HepG2 (cell line): Measurements from ENCODE around the gene PCP4. TPM values are rescaled to one million over a fixed set of nuclear protein-coding genes. Genes with fewer than 3 reads are reported as not detected.

ENCODE experiments used
- ATAC-seq: fragments of 200-7000 bp; cut with Tn5 transposase; 3 replicates; pipeline ENCODE4 v1.9.1; 2020; ENCODE audit warnings: mild to moderate bottlenecking, moderate library complexity
- BruUV-seq: library from RNA; stranded (reverse); fragments of 400-500 nt; replicated peaks from 2 replicates; lab custom pipeline; 2021; lab: Mats Ljungman, UMichigan
- CTCF ChIA-PET: fragments of 300-600 bp; formaldehyde crosslinking; extraction: SDS; loops from one replicate; lab custom pipeline; 2021; ENCODE audit warnings: low total read pairs, inconsistent platforms, low intra/inter-chr PET ratio; lab: Yijun Ruan, JAX
- POLR2A ChIA-PET: fragments of 350-600 bp; sonication (Branson Sonifier 250); formaldehyde crosslinking; loops from one replicate; lab custom pipeline; 2020; ENCODE audit warnings: antibody characterized with exemption, inconsistent platforms; lab: Yijun Ruan, JAX
- DNase-seq: peaks from one replicate; pipeline ENCODE4 v3.0.0-alpha.2; 2015; ENCODE audit warnings: low spot score
- FAIRE-seq: peaks from 3 replicates; lab custom pipeline; 2011; peaks lifted over from hg19 to GRCh38; lab: Jason Lieb, UNC
- H2AFZ ChIP-seq: one replicate; pipeline ENCODE4 v1.6.1; 2011; ENCODE audit warnings: low read length, inconsistent platforms
- H3K27ac ChIP-seq: fragments of 300-600 bp; 3 replicates; pipeline ENCODE4 v1.8.0; 2011; ENCODE audit warnings: mixed run types, mild to moderate bottlenecking, mixed read lengths, low read length, inconsistent platforms; ENCODE audit not compliant: insufficient read depth; ENCODE audit errors: extremely low read length
- H3K27me3 ChIP-seq, 2 experiments: fragments of 200-600 bp in 1 of 2; 2 replicates in 1 of 2; 3 replicates in 1 of 2; pipeline versions ENCODE4 v1.6.0 to v1.8.0; 2011; ENCODE audit warnings: low read length in 2 of 2, mild to moderate bottlenecking in 2 of 2, moderate library complexity in 2 of 2, inconsistent platforms in 1 of 2; ENCODE audit not compliant: insufficient read depth in 2 of 2, control insufficient read depth in 1 of 2
- H3K36me3 ChIP-seq, 2 experiments: fragments of 200-600 bp in 1 of 2; replicated peaks in 1 of 2; 2 replicates in 1 of 2; 3 replicates in 1 of 2; pipeline versions ENCODE4 v1.5.1 to v1.8.0; 2011; ENCODE audit warnings: low read length in 2 of 2, inconsistent platforms in 1 of 2; ENCODE audit not compliant: insufficient read depth in 2 of 2, control insufficient read depth in 1 of 2
- H3K4me1 ChIP-seq: 2 replicates; pipeline ENCODE4 v1.5.1; 2012; ENCODE audit warnings: low read length, inconsistent platforms; ENCODE audit not compliant: insufficient read depth
- H3K4me2 ChIP-seq: 2 replicates; pipeline ENCODE4 v1.6.0; 2011; ENCODE audit warnings: low read depth, low read length, inconsistent platforms
- H3K4me3 ChIP-seq, 3 experiments: fragments of 200-600 bp in 1 of 3; sonication (generic), shearing (Covaris generic) in 1 of 3; replicated peaks in 1 of 3; 2 replicates each; pipeline ENCODE4 v1.5.1; 2011 to 2016; ENCODE audit warnings: low read length in 3 of 3, inconsistent platforms in 2 of 3, low read depth in 2 of 3, mild to moderate bottlenecking in 2 of 3, control low read depth in 1 of 3, mixed read lengths in 1 of 3; ENCODE audit not compliant: insufficient read depth in 1 of 3
- H3K79me2 ChIP-seq: one replicate; pipeline ENCODE4 v1.6.1; 2011; ENCODE audit warnings: low read length, inconsistent platforms; ENCODE audit not compliant: insufficient read depth
- H3K9ac ChIP-seq: 2 replicates; pipeline ENCODE4 v1.6.0; 2011; ENCODE audit warnings: mild to moderate bottlenecking, low read depth, low read length, inconsistent platforms; ENCODE audit not compliant: insufficient read depth
- H3K9me3 ChIP-seq: 2 replicates; pipeline ENCODE4 v1.5.1; 2012; ENCODE audit warnings: mild to moderate bottlenecking, low read length
- H4K20me1 ChIP-seq: 2 replicates; pipeline ENCODE4 v1.6.0; 2011; ENCODE audit warnings: inconsistent platforms, mild to moderate bottlenecking, low read length, moderate library complexity; ENCODE audit not compliant: insufficient read depth
- AGO1 ChIP-seq: fragments of 200-400 bp; formaldehyde crosslinking; IDR thresholded peaks from 2 replicates; pipeline ENCODE4 v1.6.1; 2017; ENCODE audit warnings: mild to moderate bottlenecking, low read depth, low read length, moderate library complexity; ENCODE audit not compliant: poor library complexity, severe bottlenecking
- AHR ChIP-seq: IDR thresholded peaks from 2 replicates; pipeline ENCODE4 v1.6.1; 2018; ENCODE audit warnings: missing genetic modification reagents, missing compliant biosample characterization
- ATF7 ChIP-seq, 2 experiments: fragments of 450-650 bp in 1 of 2; sonication (generic) in 1 of 2; formaldehyde crosslinking in 1 of 2; IDR thresholded peaks; 2 replicates each; pipeline versions ENCODE4 v1.4.0 to v1.6.1; 2016 to 2020; ENCODE audit warnings: antibody characterized with exemption in 1 of 2, mild to moderate bottlenecking in 1 of 2, missing genetic modification reagents in 1 of 2
- BCLAF1 ChIP-seq: fragments of 450-650 bp; IDR thresholded peaks from 2 replicates; pipeline ENCODE4 v1.6.1; 2017; ENCODE audit warnings: mild to moderate bottlenecking
- DMAP1 ChIP-seq: IDR thresholded peaks from 2 replicates; pipeline ENCODE4 v1.6.1; 2016
- JUNB ChIP-seq: sonication (generic); formaldehyde crosslinking; IDR thresholded peaks from 2 replicates; pipeline ENCODE4 v1.8.0; 2022; ENCODE audit warnings: missing genetic modification reagents, mild to moderate bottlenecking, borderline replicate concordance
- NR2F1 ChIP-seq, 2 experiments: fragments of 450-650 bp in 1 of 2; formaldehyde crosslinking in 1 of 2; IDR thresholded peaks; 2 replicates each; pipeline versions ENCODE4 v1.5.0 to v1.6.1; 2016 to 2020; ENCODE audit warnings: mild to moderate bottlenecking in 1 of 2, missing compliant biosample characterization in 1 of 2, missing genetic modification reagents in 1 of 2, moderate library complexity in 1 of 2
- PAX8 ChIP-seq: sonication (generic); formaldehyde crosslinking; IDR thresholded peaks from 2 replicates; pipeline ENCODE4 v1.8.0; 2022; ENCODE audit warnings: mild to moderate bottlenecking, missing genetic modification reagents, borderline replicate concordance
- PHF20 ChIP-seq: sonication (generic); formaldehyde crosslinking; IDR thresholded peaks from 2 replicates; pipeline ENCODE4 v1.5.0; 2020; ENCODE audit warnings: mild to moderate bottlenecking, missing genetic modification reagents
- RNF2 ChIP-seq: fragments of 450-650 bp; conservative IDR thresholded peaks from 2 replicates; pipeline ENCODE4 v1.6.1; 2016; ENCODE audit warnings: low read depth
- SP1 ChIP-seq, 2 experiments: fragments of 450-650 bp in 1 of 2; sonication (generic) in 1 of 2; formaldehyde crosslinking in 1 of 2; IDR thresholded peaks; 2 replicates each; pipeline versions ENCODE4 v1.4.0 to v1.6.1; 2016 to 2020; ENCODE audit warnings: missing genetic modification reagents in 1 of 2
- U2AF1 ChIP-seq: fragments of 200-400 bp; formaldehyde crosslinking; optimal IDR thresholded peaks from 2 replicates; pipeline ENCODE3; 2017; ENCODE audit warnings: mild to moderate bottlenecking, low read depth, low read length
- ZNF318 ChIP-seq: sonication (generic); formaldehyde crosslinking; IDR thresholded peaks from 2 replicates; pipeline ENCODE4 v1.4.0; 2020; ENCODE audit warnings: mild to moderate bottlenecking, missing genetic modification reagents
- ZNF766 ChIP-seq: sonication (generic); formaldehyde crosslinking; IDR thresholded peaks from 2 replicates; pipeline ENCODE4 v1.5.0; 2020; ENCODE audit warnings: missing genetic modification reagents, borderline replicate concordance
- ZNF816 ChIP-seq: sonication (generic); formaldehyde crosslinking; IDR thresholded peaks from 2 replicates; pipeline ENCODE4 v1.8.0; 2022; ENCODE audit warnings: missing genetic modification reagents, mild to moderate bottlenecking, borderline replicate concordance
- WGBS: methylation state at CpG from one replicate; pipeline ENCODE4 v1.1.6; 2017; ENCODE audit warnings: low lambda C conversion rate; 5-methylcytosine and 5-hydroxymethylcytosine counted together
- in situ Hi-C: cut with HindIII; loops from 2 replicates; pipeline ENCODE4 v1.10.0; 2017; ENCODE audit warnings: low pct_unique_long_range_greater_than_20kb; ENCODE audit not compliant: extremely low pct_ligation_motif_present
- intact Hi-C: fragments of 100-400 bp; cut with micrococcal nuclease; formaldehyde crosslinking; loops from one replicate; pipeline ENCODE4 v1.10.0; 2022; ENCODE audit not compliant: unreplicated experiment
- polyA plus RNA-seq, 8 experiments: library from polyadenylated mRNA; depleted of rRNA in 3 of 8; stranded (reverse) in 7 of 8; unstranded in 1 of 8; fragments of >200 nt; fragmentation: Illumina TruSeq in 4 of 8; extraction: Trizol in 4 of 8; gene quantifications; 2 replicates each; pipeline versions ENCODE4 v1.2.1 to v1.2.3, GENCODE V29; 2011 to 2016; ENCODE audit warnings: low read depth in 4 of 8, missing spikeins in 1 of 8, mixed read lengths in 1 of 8; ENCODE audit not compliant: insufficient read depth in 1 of 8
- total RNA-seq, 5 experiments: library from RNA; depleted of rRNA; stranded (reverse); fragments of >200 nt; fragmentation: Illumina TruSeq; extraction: Trizol; gene quantifications; 2 replicates each; pipeline ENCODE4 v1.2.3, GENCODE V29; 2016; ENCODE audit warnings: low read depth in 1 of 5

The PCP4 gene
- total and polyA plus RNA-seq, 2 of the 13 experiments (the other 11 are each of a cell fraction or from before 2014, with no cell fraction given) = not detected

GRCh38 chr21:39952265-39952664 lies 85.0 kb downstream of the PCP4 start:
- Histone ChIP-seq H3K9ac (no peak overlapping the region), H2AFZ (no peak overlapping the region), H3K36me3 (no peaks in the 10 kb centered on the region), H3K4me2 (no peak overlapping the region), H3K27ac (no peak overlapping the region), H3K9me3 (peaks cover 95% of the 10 kb centered on the region), H3K27me3 (no peaks in the 10 kb centered on the region), H3K4me1 (no peaks in the 10 kb centered on the region), H4K20me1 (no peaks in the 10 kb centered on the region), H3K4me3 (no peak overlapping the region), H3K79me2 (no peaks in the 10 kb centered on the region)
- ATAC-seq (no peak), FAIRE-seq (no peak), DNase-seq (no peak)
- intact Hi-C loops = no loop called here
- ChIA-PET POLR2A (no interaction called here), CTCF (no interaction called here)
- WGBS = 6% methylated on average over 4 of the region's 4 CpGs
- BruUV-seq = no TSS peak
- in situ Hi-C loops = no loop called here
- TF ChIP-seq NR2F1 (CRISPR knock-in tag; IDR thresholded peaks at IDR 0.05) (no peak), AHR (CRISPR knock-in tag) (no peak), AGO1 (no peak), ATF7 (IDR thresholded peaks at IDR 0.05) (no peak), ATF7 (CRISPR knock-in tag; IDR thresholded peaks at IDR 0.05) (no peak), RNF2 (no peak), BCLAF1 (no peak), PHF20 (CRISPR knock-in tag) (no peak), SP1 (IDR thresholded peaks at IDR 0.05) (no peak), SP1 (CRISPR knock-in tag; IDR thresholded peaks at IDR 0.05) (no peak), ZNF318 (CRISPR knock-in tag) (no peak), JUNB (CRISPR knock-in tag) (no peak), ZNF816 (CRISPR knock-in tag) (no peak), U2AF1 (no peak), ZNF766 (CRISPR knock-in tag) (no peak), PAX8 (CRISPR knock-in tag) (no peak), DMAP1 (CRISPR knock-in tag) (no peak)
